Heart right ventricle (tissue), 16 donors: ENCODE measurements around the gene ATP5PD. TPM values are rescaled to one million over a fixed set of nuclear protein-coding genes. Genes with fewer than 3 reads are reported as not detected.

Experiments used
- ATAC-seq, 8 donors: fragments of 200-7000 bp; cut with Tn5 transposase; one replicate each; pipeline ENCODE4 v1.9.1; 2020; ENCODE audit warnings: mild to moderate bottlenecking in 8 of 8, moderate library complexity in 8 of 8, moderate number of reproducible peaks in 1 of 8
- DNase-seq, 2 donors: peaks; one replicate each; pipeline ENCODE4 v3.0.0-alpha.2; 2020
- H3K27ac ChIP-seq, 10 donors: fragments of 200-600 bp; sonication (generic) in 2 of 10; one replicate each; pipeline versions ENCODE4 v1.5.0 to v1.8.0; 2020 to 2022; ENCODE audit warnings: mild to moderate bottlenecking in 3 of 10
- H3K27me3 ChIP-seq, 7 donors: fragments of 200-600 bp; one replicate each; pipeline ENCODE4 v1.8.0; 2021 to 2022; ENCODE audit warnings: mild to moderate bottlenecking in 2 of 7
- H3K36me3 ChIP-seq, 9 donors: fragments of 200-600 bp; sonication (generic) in 1 of 9; one replicate each; pipeline versions ENCODE4 v1.5.0 to v1.8.0; 2020 to 2022; ENCODE audit warnings: mild to moderate bottlenecking in 2 of 9
- H3K4me1 ChIP-seq, 9 donors: fragments of 200-600 bp; sonication (generic) in 1 of 9; one replicate each; pipeline versions ENCODE4 v1.5.0 to v1.8.0; 2020 to 2022; ENCODE audit warnings: mild to moderate bottlenecking in 4 of 9
- H3K4me3 ChIP-seq, 10 donors: fragments of 200-600 bp; sonication (generic) in 2 of 10; one replicate each; pipeline versions ENCODE4 v1.5.0 to v1.8.0; 2020 to 2022; ENCODE audit warnings: mild to moderate bottlenecking in 7 of 10, moderate library complexity in 2 of 10
- H3K9me3 ChIP-seq, 11 donors: fragments of 200-600 bp in 10 of 11; sonication (generic) in 2 of 11; one replicate each; pipeline versions ENCODE4 v1.5.0 to v1.8.0; 2013 to 2022; ENCODE audit warnings: mild to moderate bottlenecking in 2 of 11, control low read depth in 1 of 11, moderate library complexity in 1 of 11
- WGBS, 2 donors: extraction: QIAGEN DNeasy Blood & Tissue Kit; methylation state at CpG; one replicate each; pipeline ENCODE4 v1.1.7; 2013; ENCODE audit warnings: inconsistent platforms in 1 of 2; 5-methylcytosine and 5-hydroxymethylcytosine counted together
- intact Hi-C, 10 donors: fragments of 100-400 bp; cut with DNase I; formaldehyde crosslinking; loops; one replicate each; pipeline versions ENCODE4 v1.11.1 to v1.14.2; 2022
- polyA plus RNA-seq, 2 donors: library from polyadenylated mRNA; stranded (reverse); fragments of 200-250 nt; gene quantifications; one replicate each; pipeline ENCODE4 v1.2.3, GENCODE V29; 2013
- total RNA-seq, 10 donors: library from RNA; stranded (reverse); fragmentation: NEBNext Ultra II Directional in 3 of 10; extraction: Animal tissue kit (Norgen Biotek cat#: 25700) in 3 of 10; gene quantifications; one replicate each; pipeline versions ENCODE4 v1.2.1 to v1.2.4, GENCODE V29; 2021 to 2023
- TF ChIP-seq, protein P1 (sequence below), 9 donors: fragments of 200-600 bp; sonication (generic) in 2 of 9; IDR thresholded peaks; one replicate each; pipeline versions ENCODE4 v1.5.0 to v1.8.0; 2021 to 2022; ENCODE audit warnings: antibody characterized with exemption in 9 of 9, mild to moderate bottlenecking in 5 of 9, moderate library complexity in 1 of 9
- donor health status: Arrhythmogenic right ventricular cardiomyopathy.
- donor health status: ischemic (EF 13 %, LVEDD 7.1; RV severe dilation, severe dysfunction).
- donor health status: healthy with polysubstance abuse.
- donor health status: DM: no; HTN: yes; CAD: no.
- donor health status: DM: no; HTN: no; CAD: no.
- donor health status: ischemic (EF 25% LVEDD 6.9; RV normal size, moderate dysfunction).
- donor health status: ischemic (EF 25% LVEDD 5.7; RV mildly dilated, moderate dysfunction).
- donor health status: healthy.
- donor health status: DM: yes; HTN: yes; CAD: no.
- donor health status: Ischemic cardiomyopathy.
- donor health status: ischemic (EF 35%, LVEDD 5.7; RV mildly dilated, moderate dysfunction).
- donor health status: nonischemic (EF 11% LVEDD 7.7; RV severe dilation, severe dysfunction).
- donor health status: DM: yes; HTN: yes; CAD: no.
- donor health status: PGD.
- donor health status: ischemic (EF 29% LVEDD 5.4; RV normal size, mild dysfunction).
- donor health status: nonischemic (EF 23%, LVEDD 6.1; RV moderate dilation, normal function).

Gene ATP5PD
- total and polyA plus RNA-seq, 12 donors: 678 to 2,296 (median 875) TPM

DNA sequence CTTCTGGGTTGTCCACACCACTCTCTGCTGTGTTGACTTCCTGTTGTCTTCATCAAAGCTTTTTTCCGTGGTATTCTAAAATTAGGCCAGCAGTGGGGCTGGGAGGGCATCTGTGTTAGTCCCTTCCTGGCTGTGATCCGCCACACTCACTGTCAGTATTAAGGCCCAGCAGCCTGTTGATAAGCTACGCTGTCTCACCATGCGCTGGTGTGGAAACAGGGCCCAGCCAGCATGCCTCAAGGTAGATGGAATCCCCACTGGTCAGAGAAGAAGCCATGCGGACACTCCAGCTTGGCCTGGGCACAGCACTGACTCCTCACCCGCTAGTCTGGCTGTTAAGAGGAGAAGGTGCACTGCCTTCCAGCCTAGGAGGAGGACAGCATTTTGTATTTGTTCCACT is 48.0 kb downstream of the ATP5PD start:
- intact Hi-C loops: no loop called here
- H3K27ac ChIP-seq: peak overlapping the region; percentile 18 to 74 (median 60)
- ATAC-seq (peak; percentile 72 to 91 (median 84)), DNase-seq (peak; percentile 41 to 53)
- H3K4me3 ChIP-seq: no peak overlapping the region
- peaks cover 0 to 70% (median 31%) of the 10 kb centered on the region in 9 donors for H3K36me3 ChIP-seq
- 42 to 56% methylated on average over 6 of the region's 6 CpGs for WGBS, 2 donors
- peaks cover 0 to 30% (median 11%) of the 10 kb centered on the region in 9 donors for H3K4me1 ChIP-seq
- H3K27me3 ChIP-seq: no peaks in the 10 kb centered on the region
- TF ChIP-seq, protein P1, sequence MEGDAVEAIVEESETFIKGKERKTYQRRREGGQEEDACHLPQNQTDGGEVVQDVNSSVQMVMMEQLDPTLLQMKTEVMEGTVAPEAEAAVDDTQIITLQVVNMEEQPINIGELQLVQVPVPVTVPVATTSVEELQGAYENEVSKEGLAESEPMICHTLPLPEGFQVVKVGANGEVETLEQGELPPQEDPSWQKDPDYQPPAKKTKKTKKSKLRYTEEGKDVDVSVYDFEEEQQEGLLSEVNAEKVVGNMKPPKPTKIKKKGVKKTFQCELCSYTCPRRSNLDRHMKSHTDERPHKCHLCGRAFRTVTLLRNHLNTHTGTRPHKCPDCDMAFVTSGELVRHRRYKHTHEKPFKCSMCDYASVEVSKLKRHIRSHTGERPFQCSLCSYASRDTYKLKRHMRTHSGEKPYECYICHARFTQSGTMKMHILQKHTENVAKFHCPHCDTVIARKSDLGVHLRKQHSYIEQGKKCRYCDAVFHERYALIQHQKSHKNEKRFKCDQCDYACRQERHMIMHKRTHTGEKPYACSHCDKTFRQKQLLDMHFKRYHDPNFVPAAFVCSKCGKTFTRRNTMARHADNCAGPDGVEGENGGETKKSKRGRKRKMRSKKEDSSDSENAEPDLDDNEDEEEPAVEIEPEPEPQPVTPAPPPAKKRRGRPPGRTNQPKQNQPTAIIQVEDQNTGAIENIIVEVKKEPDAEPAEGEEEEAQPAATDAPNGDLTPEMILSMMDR (IDR thresholded peaks at IDR 0.05): no peak
- H3K9me3 ChIP-seq: no peaks in the 10 kb centered on the region

DNA sequence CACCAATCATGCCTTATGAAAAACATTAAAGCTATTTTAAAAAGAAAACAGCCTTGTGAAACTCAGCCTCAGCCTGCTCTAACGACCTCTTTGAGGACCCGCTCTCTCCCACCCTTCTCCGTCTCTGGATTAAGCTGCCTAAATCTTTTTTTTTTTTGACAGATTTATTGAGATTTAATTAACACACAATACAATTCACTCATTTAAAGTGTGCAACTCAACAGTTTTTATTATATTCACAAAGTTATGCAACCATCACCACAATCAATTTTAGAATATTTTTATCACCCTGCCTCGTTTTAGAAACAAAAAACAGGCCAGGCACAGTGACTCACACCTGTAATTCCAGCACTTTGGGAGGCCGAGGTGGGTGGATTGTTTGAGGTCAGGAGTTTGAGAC is 50.9 kb downstream of the ATP5PD start:
- H3K9me3 ChIP-seq: no peaks in the 10 kb centered on the region
- no peaks in the 10 kb centered on the region for H3K27me3 ChIP-seq
- TF ChIP-seq, protein P1 (IDR thresholded peaks at IDR 0.05): no peak
- 86 to 90% methylated on average over 5 of the region's 5 CpGs for WGBS, 2 donors
- H3K4me3 ChIP-seq: no peak overlapping the region
- DNase-seq (no peak), ATAC-seq (no peak)
- peaks cover 0 to 51% (median 9%) of the 10 kb centered on the region in 9 donors for H3K36me3 ChIP-seq
- H3K27ac ChIP-seq: no peak overlapping the region
- peaks cover 0 to 57% (median 15%) of the 10 kb centered on the region in 9 donors for H3K4me1 ChIP-seq
- intact Hi-C loops: no loop called here

DNA sequence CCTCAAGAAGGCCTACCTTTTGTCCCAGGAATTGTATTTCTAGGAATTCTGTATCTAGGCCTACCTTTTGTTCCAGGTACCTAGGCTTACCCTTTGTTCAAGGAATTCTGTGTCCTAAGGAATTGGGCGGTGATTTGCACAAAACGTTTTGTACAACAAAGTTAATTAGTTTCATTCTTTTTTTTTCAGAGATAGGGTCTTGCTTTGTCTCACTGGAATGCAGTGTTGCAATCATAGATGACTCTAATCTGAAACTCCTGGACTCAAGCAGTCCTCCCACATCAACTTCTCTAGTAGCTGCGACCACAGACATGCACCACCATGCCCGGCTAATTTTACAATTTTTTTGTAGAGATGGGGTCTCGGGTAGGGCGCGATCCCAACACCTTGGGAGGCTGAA is 52.3 kb downstream of the ATP5PD start:
- Histone ChIP-seq H3K9me3 (no peaks in the 10 kb centered on the region), H3K27ac (peak overlapping the region in 2 of 10 donors; percentile 1 to 4), H3K4me1 (peaks cover 2 to 62% (median 25%) of the 10 kb centered on the region in 9 donors), H3K4me3 (no peak overlapping the region), H3K27me3 (no peaks in the 10 kb centered on the region), H3K36me3 (peaks cover 0 to 37% (median 0%) of the 10 kb centered on the region in 9 donors)
- DNase-seq (no peak), ATAC-seq (no peak)
- TF ChIP-seq, protein P1 (IDR thresholded peaks at IDR 0.05): no peak
- 86 to 87% methylated on average over 7 of the region's 7 CpGs for WGBS, 2 donors
- intact Hi-C loops: no loop called here

DNA sequence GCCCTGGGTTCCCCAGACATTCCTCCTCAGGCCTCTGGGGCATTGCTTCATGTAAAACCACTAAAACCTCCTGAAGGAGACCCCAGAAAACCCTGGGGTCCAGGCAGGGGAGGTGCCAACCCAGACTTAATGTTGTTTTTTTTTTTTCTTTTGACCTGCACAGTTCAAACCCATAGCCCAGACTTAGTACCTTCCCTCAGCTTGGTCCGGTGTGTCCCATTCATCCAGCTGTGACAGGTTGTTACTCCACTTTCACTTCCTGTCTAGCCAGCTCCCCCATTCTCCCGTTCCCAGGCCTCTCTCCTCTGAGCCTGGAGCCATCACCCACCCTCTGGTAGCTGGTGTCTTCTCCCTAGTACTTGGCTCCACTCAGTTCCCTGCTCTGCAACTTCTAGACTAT is 54.5 kb downstream of the ATP5PD start:
- no peak for DNase-seq
- no peak overlapping the region for H3K4me3 ChIP-seq
- H3K27ac ChIP-seq: peak overlapping the region in 9 of 10 donors; percentile 61 to 100 (median 67)
- TF ChIP-seq, protein P1 (IDR thresholded peaks at IDR 0.05): no peak
- H3K9me3 ChIP-seq: no peaks in the 10 kb centered on the region
- 65 to 71% methylated on average over 2 of the region's 2 CpGs for WGBS, 2 donors
- H3K4me1 ChIP-seq: peaks cover 0 to 59% (median 26%) of the 10 kb centered on the region in 9 donors
- peaks cover 0 to 30% (median 0%) of the 10 kb centered on the region in 9 donors for H3K36me3 ChIP-seq
- intact Hi-C loops: no loop called here
- H3K27me3 ChIP-seq: peaks cover 0 to 13% (median 0%) of the 10 kb centered on the region in 7 donors
- ATAC-seq: no peak
